A549 (cell line): Measurements from ENCODE around the gene MCFD2. TPM values are rescaled to one million over a fixed set of nuclear protein-coding genes. Genes with fewer than 3 reads are reported as not detected.

Experiments
- ATAC-seq, 2 experiments: fragments of 200-7000 bp in 1 of 2; fragments of >200 bp in 1 of 2; cut with Nextera tagmentation in 1 of 2; cut with Tn5 transposase in 1 of 2; 3 replicates each; pipeline versions ENCODE4 v1.8.0 to v1.9.1; 2018 to 2020; ENCODE audit warnings: mild to moderate bottlenecking in 1 of 2, moderate library complexity in 1 of 2
- CTCF ChIA-PET: fragments of 300-600 bp; sonication (Branson Sonifier 250); formaldehyde crosslinking; extraction: SDS; loops from one replicate; lab custom pipeline; 2021; ENCODE audit warnings: antibody characterized with exemption, inconsistent platforms; lab: Yijun Ruan, JAX
- POLR2A ChIA-PET: fragments of 350-600 bp; formaldehyde crosslinking; extraction: SDS; loops from one replicate; lab custom pipeline; 2021; ENCODE audit warnings: antibody characterized with exemption, inconsistent platforms; lab: Yijun Ruan, JAX
- DNase-seq, 2 experiments: peaks; one replicate each; pipeline versions ENCODE4 v3.0.0 to v3.0.0-alpha.2; 2011 to 2016; ENCODE audit warnings: low read depth in 1 of 2, low spot score in 1 of 2
- FAIRE-seq: peaks from 2 replicates; lab custom pipeline; 2011; peaks lifted over from hg19 to GRCh38; lab: Jason Lieb, UNC
- H3K27ac ChIP-seq, 2 experiments: fragments of >200 bp; sonication (Bioruptor Twin); formaldehyde crosslinking; 3 replicates each; pipeline ENCODE4 v1.5.1; 2016 to 2017
- H3K4me1 ChIP-seq: fragments of >200 bp; sonication (Bioruptor Twin); formaldehyde crosslinking; 3 replicates; pipeline ENCODE4 v1.6.1; 2016
- H3K4me2 ChIP-seq: fragments of >200 bp; sonication (Bioruptor Twin); formaldehyde crosslinking; 3 replicates; pipeline ENCODE4 v1.6.1; 2016
- H3K4me3 ChIP-seq: fragments of >200 bp; sonication (Bioruptor Twin); formaldehyde crosslinking; 3 replicates; pipeline ENCODE4 v1.5.1; 2016
- H3K9me3 ChIP-seq: fragments of >200 bp; sonication (Bioruptor Twin); formaldehyde crosslinking; 3 replicates; pipeline ENCODE4 v1.6.1; 2016
- ATOH8 ChIP-seq: fragments of 250-450 bp; sonication (Bioruptor Pico); IDR thresholded peaks from 2 replicates; pipeline ENCODE4 v1.5.0; 2020; ENCODE audit warnings: low read depth, mild to moderate bottlenecking, moderate library complexity
- CBX8 ChIP-seq: fragments of 200-600 bp; sonication (generic); IDR thresholded peaks from 2 replicates; pipeline ENCODE4 v1.6.1; 2016
- CEBPB ChIP-seq, 2 experiments: fragments of >200 bp in 1 of 2; sonication (Bioruptor Twin) in 1 of 2; formaldehyde crosslinking in 1 of 2; IDR thresholded peaks; 2 replicates each; pipeline ENCODE4 v1.6.1; 2012 to 2016
- CHD2 ChIP-seq: fragments of 150-350 bp; IDR thresholded peaks from 2 replicates; pipeline ENCODE4 v1.6.1; 2014; ENCODE audit warnings: low read length; ENCODE audit not compliant: partially characterized antibody
- EHF ChIP-seq: fragments of 250-450 bp; sonication (Bioruptor Pico); IDR thresholded peaks from 2 replicates; pipeline ENCODE4 v1.5.0; 2020; ENCODE audit warnings: mild to moderate bottlenecking
- FOSB ChIP-seq: fragments of 250-450 bp; sonication (Bioruptor Pico); IDR thresholded peaks from 2 replicates; pipeline ENCODE4 v1.5.0; 2020; ENCODE audit warnings: mild to moderate bottlenecking, moderate library complexity
- FOSL2 ChIP-seq, 2 experiments: fragments of 450-650 bp in 1 of 2; fragments of >200 bp in 1 of 2; sonication (Bioruptor Twin) in 1 of 2; formaldehyde crosslinking; IDR thresholded peaks; 2 replicates each; pipeline versions ENCODE4 v1.5.0 to v1.6.1; 2016 to 2020; ENCODE audit warnings: mild to moderate bottlenecking in 1 of 2, moderate library complexity in 1 of 2
- FOXS1 ChIP-seq: fragments of 250-450 bp; sonication (Bioruptor Pico); IDR thresholded peaks from 2 replicates; pipeline ENCODE4 v1.5.0; 2020; ENCODE audit warnings: mild to moderate bottlenecking, moderate library complexity
- GATA3 ChIP-seq: IDR thresholded peaks from 2 replicates; pipeline ENCODE4 v1.6.1; 2012; ENCODE audit warnings: borderline replicate concordance
- HDAC2 ChIP-seq: fragments of 200-600 bp; sonication (generic); IDR thresholded peaks from 2 replicates; pipeline ENCODE4 v1.6.1; 2016
- HOXA7 ChIP-seq: fragments of 250-450 bp; sonication (Bioruptor Pico); IDR thresholded peaks from 2 replicates; pipeline ENCODE4 v1.5.0; 2020; ENCODE audit warnings: mild to moderate bottlenecking, moderate library complexity
- JUN ChIP-seq, 2 experiments: fragments of >200 bp; sonication (Bioruptor Twin); formaldehyde crosslinking; IDR thresholded peaks; 2 replicates in 1 of 2; 3 replicates in 1 of 2; pipeline ENCODE4 v1.6.1; 2016 to 2017
- JUNB ChIP-seq: fragments of >200 bp; sonication (Bioruptor Twin); formaldehyde crosslinking; IDR thresholded peaks from 2 replicates; pipeline ENCODE4 v1.6.1; 2016
- MAFK ChIP-seq: fragments of 450-650 bp; IDR thresholded peaks from 2 replicates; pipeline ENCODE4 v1.6.1; 2014; ENCODE audit not compliant: partially characterized antibody
- MAZ ChIP-seq: fragments of 150-350 bp; IDR thresholded peaks from 2 replicates; pipeline ENCODE4 v1.6.1; 2014; ENCODE audit warnings: antibody characterized with exemption, low read depth, low read length, borderline replicate concordance
- MYC ChIP-seq: IDR thresholded peaks from 2 replicates; pipeline ENCODE4 v1.6.1; 2012; ENCODE audit warnings: mild to moderate bottlenecking, inconsistent platforms, low read length, improper control_type of control experiment, borderline replicate concordance
- NFE2L2 ChIP-seq: fragments of 150-350 bp; conservative IDR thresholded peaks from 2 replicates; pipeline ENCODE4 v1.6.1; 2014; ENCODE audit warnings: low read length
- POLR2A ChIP-seq: IDR thresholded peaks from 2 replicates; pipeline ENCODE4 v1.6.1; 2012; ENCODE audit warnings: mild to moderate bottlenecking, low read length
- POLR2AphosphoS2 ChIP-seq: conservative IDR thresholded peaks from 2 replicates; pipeline ENCODE4 v1.6.1; 2012; ENCODE audit warnings: low read length, improper control_type of control experiment, inconsistent platforms
- RFX5 ChIP-seq: fragments of 450-650 bp; IDR thresholded peaks from 2 replicates; pipeline ENCODE4 v1.7.1; 2014; ENCODE audit warnings: antibody characterized with exemption, mild to moderate bottlenecking, moderate library complexity
- SMC3 ChIP-seq: fragments of >200 bp; sonication (Bioruptor Twin); formaldehyde crosslinking; IDR thresholded peaks from 3 replicates; pipeline ENCODE4 v1.6.1; 2018; ENCODE audit warnings: inconsistent platforms
- SREBF2 ChIP-seq: fragments of 450-650 bp; IDR thresholded peaks from 2 replicates; pipeline ENCODE4 v1.6.1; 2014; ENCODE audit warnings: mild to moderate bottlenecking, moderate library complexity
- TFCP2L1 ChIP-seq: fragments of 250-450 bp; sonication (Bioruptor Pico); IDR thresholded peaks from 2 replicates; pipeline ENCODE4 v1.5.0; 2021; ENCODE audit warnings: mild to moderate bottlenecking
- ZC3H11A ChIP-seq: fragments of 450-650 bp; IDR thresholded peaks from 2 replicates; pipeline ENCODE4 v1.6.1; 2014; ENCODE audit warnings: antibody characterized with exemption, mild to moderate bottlenecking
- ZFP36 ChIP-seq: fragments of 450-650 bp; IDR thresholded peaks from 2 replicates; pipeline ENCODE4 v1.6.1; 2014; ENCODE audit warnings: borderline replicate concordance; ENCODE audit not compliant: partially characterized antibody
- ZSCAN20 ChIP-seq: fragments of 250-450 bp; sonication (Bioruptor Pico); IDR thresholded peaks from 2 replicates; pipeline ENCODE4 v1.8.0; 2022; ENCODE audit warnings: mild to moderate bottlenecking, moderate library complexity
- WGBS: methylation state at CpG from one replicate; pipeline ENCODE4 v1.1.6; 2017; ENCODE audit errors: missing lambda C conversion rate; 5-methylcytosine and 5-hydroxymethylcytosine counted together
- polyA plus RNA-seq, 4 experiments: library from polyadenylated mRNA; depleted of rRNA in 3 of 4; stranded (reverse); fragments of >200 nt; fragmentation: RNase III in 1 of 4; extraction: RNeasy Plus Mini Kit Qiagen cat#74134 plus additional on column Dnase treatment in 1 of 4; gene quantifications; 2 replicates in 3 of 4; 3 replicates in 1 of 4; pipeline ENCODE4 v1.2.3, GENCODE V29; 2011 to 2017
- TF ChIP-seq, protein P1 (sequence below): fragments of >200 bp; sonication (Bioruptor Twin); formaldehyde crosslinking; IDR thresholded peaks from 2 replicates; pipeline ENCODE4 v1.6.1; 2016

The MCFD2 gene
- polyA plus RNA-seq, 2 of the 4 experiments (the other 2 are of a cell fraction), result 118 to 210 TPM

DNA sequence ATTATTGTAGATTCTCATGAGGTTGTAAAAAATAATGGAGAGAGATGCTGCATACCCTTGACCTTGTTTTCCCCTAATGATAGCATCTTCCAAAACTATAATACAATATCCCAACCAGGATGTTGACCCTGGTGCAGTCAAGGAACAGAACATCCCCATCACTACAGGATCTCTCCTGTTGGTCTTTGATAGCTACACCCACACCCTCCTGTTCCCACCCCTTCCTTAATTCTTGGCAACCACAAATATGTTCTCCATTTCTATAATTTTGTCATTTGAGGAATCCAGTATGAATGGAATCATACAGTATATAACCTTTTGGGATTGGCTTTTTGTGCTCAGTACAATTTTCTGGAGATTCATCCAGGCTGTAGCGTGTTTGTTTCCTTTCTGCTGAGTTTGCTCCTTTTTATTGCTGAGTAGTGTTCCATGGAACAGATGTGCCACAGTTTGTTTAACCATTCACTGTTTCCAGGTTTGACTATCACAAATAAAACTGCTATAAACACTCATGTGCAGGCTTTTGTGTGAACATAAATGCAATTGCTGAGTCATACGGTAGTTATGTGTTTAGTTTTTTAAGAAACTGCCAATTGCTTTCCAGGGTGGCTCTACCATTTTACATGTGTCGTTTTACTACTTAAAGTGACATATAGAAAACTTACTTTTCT, 22.2 kb downstream of the MCFD2 start:
- WGBS, result 70% methylated on average over 3 of the region's 3 CpGs
- FAIRE-seq (no peak), DNase-seq (peak in 1 of 2 experiments; percentile 30), ATAC-seq (no peak)
- peak overlapping the region in 1 of 2 experiments; percentile 36; a peak in 2 of 6 replicates for H3K27ac ChIP-seq
- peaks cover 22% of the 10 kb centered on the region for H3K4me1 ChIP-seq
- no peak for TF ChIP-seq JUNB
- no peak for TF ChIP-seq POLR2AphosphoS2
- TF ChIP-seq, protein P1, sequence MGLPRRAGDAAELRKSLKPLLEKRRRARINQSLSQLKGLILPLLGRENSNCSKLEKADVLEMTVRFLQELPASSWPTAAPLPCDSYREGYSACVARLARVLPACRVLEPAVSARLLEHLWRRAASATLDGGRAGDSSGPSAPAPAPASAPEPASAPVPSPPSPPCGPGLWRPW, result no peak
- no peak for TF ChIP-seq FOXS1 (CRISPR knock-in tag)
- no peak for TF ChIP-seq SMC3
- no peak for TF ChIP-seq EHF
- no peak for TF ChIP-seq FOSL2 (IDR thresholded peaks at IDR 0.05)
- TF ChIP-seq FOSL2 (CRISPR knock-in tag; IDR thresholded peaks at IDR 0.05), result peak; percentile 53
- TF ChIP-seq TFCP2L1, result no peak
- TF ChIP-seq MAFK, result peak; percentile 95
- no peak for TF ChIP-seq HDAC2
- no peak for TF ChIP-seq ZSCAN20 (CRISPR knock-in tag)
- no peak for TF ChIP-seq RFX5
- TF ChIP-seq FOSB (CRISPR knock-in tag), result no peak
- no peak for TF ChIP-seq CBX8
- TF ChIP-seq NFE2L2, result peak; percentile 37; the same call in 1 of the 2 replicates
- H3K4me3 ChIP-seq, result no peak overlapping the region
- POLR2A ChIA-PET, result no interaction called here
- H3K9me3 ChIP-seq, result no peaks in the 10 kb centered on the region
- CTCF ChIA-PET, result no interaction called here
- no peak overlapping the region for H3K4me2 ChIP-seq

DNA sequence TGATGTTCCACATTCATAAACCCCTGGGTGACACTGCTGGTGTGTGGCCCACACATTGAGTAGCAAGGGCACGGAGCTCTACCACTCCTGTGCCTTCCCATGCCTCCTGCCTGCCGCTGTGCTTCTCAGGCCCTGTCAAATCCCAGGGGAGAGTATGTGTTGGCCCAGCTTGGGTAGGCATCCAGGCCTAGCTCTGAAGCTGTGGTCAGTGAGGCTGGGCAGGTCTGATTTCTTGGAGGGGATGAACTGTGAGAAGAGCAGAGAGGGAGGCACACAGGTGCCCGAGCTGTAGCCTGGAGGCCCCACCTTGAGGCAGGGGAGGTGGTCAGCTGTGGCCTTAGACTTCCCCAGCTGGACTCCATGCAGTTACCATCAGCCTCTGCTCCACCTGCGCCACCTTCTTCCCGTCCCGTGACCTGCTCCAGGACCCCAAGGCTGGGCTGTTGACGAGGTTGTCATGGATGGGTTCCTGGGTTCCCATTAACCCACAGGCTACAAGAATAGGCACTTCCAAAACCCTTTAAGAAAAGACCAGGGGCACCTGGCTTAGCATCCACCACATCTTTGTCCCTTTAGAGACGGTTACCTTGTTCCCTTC, 23.6 kb downstream of the MCFD2 start:
- DNase-seq (no peak), FAIRE-seq (no peak), ATAC-seq (no peak)
- 86% methylated on average over 8 of the region's 8 CpGs for WGBS
- Histone ChIP-seq H3K9me3 (peaks cover 1% of the 10 kb centered on the region), H3K4me1 (peaks cover 28% of the 10 kb centered on the region), H3K4me3 (no peak overlapping the region), H3K4me2 (no peak overlapping the region), H3K27ac (peak overlapping the region in 1 of 2 experiments; percentile 68; a peak in 3 of 6 replicates)
- no peak for TF ChIP-seq ATOH8 (CRISPR knock-in tag)
- no peak for TF ChIP-seq POLR2A
- TF ChIP-seq ZC3H11A, result no peak
- no peak for TF ChIP-seq HOXA7 (CRISPR knock-in tag)
- TF ChIP-seq MAFK, result no peak
- TF ChIP-seq CHD2, result no peak
- no peak for TF ChIP-seq CEBPB (IDR thresholded peaks at IDR 0.05)
- TF ChIP-seq JUN (IDR thresholded peaks at IDR 0.05), result no peak
- TF ChIP-seq SREBF2, result no peak
- no peak for TF ChIP-seq ZFP36
- no peak for TF ChIP-seq MAZ
- TF ChIP-seq GATA3, result no peak
- no peak for TF ChIP-seq NFE2L2
- TF ChIP-seq CBX8, result no peak
- TF ChIP-seq MYC, result no peak
- ChIA-PET POLR2A (interaction anchor here (0.9 to 1.0 kb wide), 2 partner anchors 24 to 431 kb away, joined by 3 read pairs; no protein-coding TSS in a partner anchor), CTCF (interaction anchor here (0.7 to 3.8 kb wide), 9 partner anchors 8 to 496 kb away, joined by 3 to 24 read pairs (median 3); no protein-coding TSS in a partner anchor)
